ENCODE results near the gene CHST2.
A peak's percentile ranks its signal among the peaks of the same experiment; 100 is the strongest.

Gene CHST2

GRCh38 chr3:143099690-143100089 is 19.9 kb upstream of the CHST2 start:
- no peak for DNase-seq

DNA sequence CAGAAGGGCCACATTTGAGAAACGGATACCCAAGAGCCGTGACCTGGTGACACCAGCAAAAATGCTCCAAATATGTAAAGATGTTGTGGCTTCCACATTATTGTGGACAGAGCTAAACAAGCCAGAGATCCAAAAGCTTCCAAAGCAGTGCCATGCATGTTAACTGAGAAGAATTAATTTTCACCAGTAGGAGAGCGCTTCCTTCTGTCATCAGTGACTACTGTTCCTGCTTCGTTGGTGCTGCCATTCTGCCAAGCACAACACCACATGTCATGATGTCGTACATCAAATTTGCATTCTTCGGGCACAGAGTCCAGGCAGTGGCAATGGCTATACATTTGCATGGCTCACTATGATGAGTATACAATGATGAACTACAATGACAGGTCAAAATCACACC is 19.1 kb upstream of the CHST2 start:
- DNase-seq, result no peak

GRCh38 chr3:143101792-143102381 is 17.7 kb upstream of the CHST2 start:
- no peak for DNase-seq

DNA sequence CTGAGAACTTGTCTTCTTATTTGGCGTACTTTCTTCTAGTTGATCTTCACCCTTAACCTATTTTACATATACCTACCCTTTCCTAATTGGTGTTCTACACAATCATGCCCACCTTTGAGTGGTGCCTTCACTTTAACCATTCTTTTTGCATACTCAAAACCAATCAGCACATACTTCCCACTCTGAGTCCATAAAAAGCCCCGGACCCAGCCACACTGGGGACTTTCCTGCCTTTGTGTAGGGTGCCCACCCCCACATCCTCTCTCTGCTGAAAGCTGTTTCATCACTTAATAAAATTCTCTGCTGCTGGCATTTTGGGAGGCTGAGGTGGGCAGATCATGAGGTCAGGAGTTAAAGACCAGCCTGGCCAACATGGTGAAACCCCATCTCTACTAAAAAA is 15.9 kb upstream of the CHST2 start:
- no peak for DNase-seq

DNA sequence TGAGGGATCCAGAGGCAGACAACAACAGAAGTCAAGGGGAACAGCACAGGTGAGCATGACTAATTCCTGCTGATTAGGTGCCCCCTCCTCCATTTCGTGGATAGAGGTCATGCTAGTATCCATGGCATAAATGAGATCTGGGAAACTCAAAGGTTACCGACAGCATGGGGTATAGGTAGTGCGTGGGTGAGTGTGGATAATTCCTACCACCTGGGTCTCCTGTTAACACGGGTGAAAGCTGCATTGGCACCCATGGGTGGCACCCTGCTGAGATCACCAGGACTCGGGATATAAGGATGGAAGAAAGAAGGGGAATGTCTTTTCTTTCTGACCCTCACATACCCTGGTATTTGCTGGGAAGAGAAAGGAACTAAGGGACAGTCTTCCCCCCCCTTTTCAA is 14.4 kb upstream of the CHST2 start:
- DNase-seq, result no peak

- no peak for DNase-seq
Measured at GRCh38 chr3:143109861-143110260, 9.7 kb upstream of the CHST2 start.

DNA sequence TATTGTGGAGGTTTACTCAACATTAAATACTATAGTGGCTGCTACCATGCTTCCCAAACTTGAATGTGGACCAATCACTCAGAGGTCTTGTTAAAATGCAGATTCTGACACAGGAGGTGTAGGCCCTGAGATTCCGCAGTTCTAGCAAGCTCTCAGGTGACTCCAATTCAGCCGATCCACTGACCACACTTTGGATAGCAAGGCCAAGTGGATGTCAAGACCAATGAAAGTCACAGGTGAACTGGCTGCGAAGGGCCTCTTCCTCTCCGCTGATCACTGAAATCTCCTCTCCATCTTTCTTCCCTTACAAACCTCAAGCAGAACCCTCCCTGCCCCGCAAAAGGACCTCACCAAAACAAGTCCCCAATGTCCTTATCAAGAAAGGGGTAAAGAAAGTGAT is 9.2 kb upstream of the CHST2 start:
- no peak for DNase-seq

DNA sequence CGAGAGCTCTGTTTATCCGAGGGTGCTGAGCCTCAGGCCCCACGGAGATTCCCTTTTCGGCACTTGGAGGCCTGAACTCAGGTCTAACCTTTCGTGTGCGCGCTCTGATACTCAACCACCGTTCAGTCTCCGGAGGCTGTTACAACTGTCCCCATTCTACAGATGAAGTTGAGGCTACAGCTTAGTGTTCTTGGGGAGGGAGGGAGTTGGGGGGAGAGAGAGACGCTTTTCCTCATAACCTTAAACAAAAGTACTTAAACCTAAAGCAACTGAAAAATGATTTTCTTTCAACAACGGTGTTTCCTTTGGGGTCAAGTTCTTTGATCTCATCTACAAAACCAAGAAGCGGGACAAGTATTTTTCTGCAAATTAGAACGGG is 952 bp upstream of the CHST2 start:
- DNase-seq, result no peak

DNA sequence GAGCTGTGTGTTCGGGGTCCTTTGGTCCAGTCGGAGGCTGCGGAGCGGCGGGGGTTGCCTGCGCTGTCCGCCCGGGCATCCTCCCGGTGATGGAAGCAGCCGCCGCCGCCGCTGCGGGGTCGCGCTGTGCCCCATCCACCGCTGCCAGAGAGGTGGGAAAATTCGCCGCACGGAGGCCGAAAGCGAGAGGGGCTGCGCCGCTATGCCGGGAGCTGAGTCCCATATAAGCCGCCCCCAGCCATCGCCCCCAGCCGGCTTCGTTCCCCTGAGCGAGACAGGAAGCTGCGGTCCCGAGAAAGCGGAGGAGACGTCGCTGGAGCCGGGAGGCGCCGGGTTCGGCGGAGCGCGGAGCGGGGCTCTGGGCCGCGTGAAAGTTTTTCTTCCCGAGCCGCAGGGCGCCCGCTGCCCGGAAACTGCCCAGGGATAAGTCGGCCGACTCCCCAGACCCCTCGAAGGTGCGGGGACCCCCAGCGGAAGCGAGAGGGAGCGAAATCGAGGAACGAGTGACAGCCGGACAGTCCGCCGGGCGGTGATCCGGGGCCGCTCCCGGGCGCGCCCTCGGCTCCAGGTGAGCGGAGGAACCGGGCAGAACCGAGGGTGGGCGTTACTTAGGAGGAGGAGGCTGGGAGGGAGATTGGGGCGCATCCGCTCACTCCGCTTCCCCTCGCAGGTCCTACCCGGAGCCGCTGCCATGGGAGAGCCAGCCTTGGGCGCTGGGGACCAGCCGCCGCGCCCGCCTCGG is 574 bp downstream of the CHST2 start:
- no peak for DNase-seq

- DNase-seq, result peak; percentile 1
Measured at GRCh38 chr3:143120716-143121240, 1.2 kb downstream of the CHST2 start.

GRCh38 chr3:143121241-143122088 is 1.9 kb downstream of the CHST2 start:
- peak; percentile 6 for DNase-seq

GRCh38 chr3:143122089-143122430 is 2.5 kb downstream of the CHST2 start:
- DNase-seq, result no peak

DNA sequence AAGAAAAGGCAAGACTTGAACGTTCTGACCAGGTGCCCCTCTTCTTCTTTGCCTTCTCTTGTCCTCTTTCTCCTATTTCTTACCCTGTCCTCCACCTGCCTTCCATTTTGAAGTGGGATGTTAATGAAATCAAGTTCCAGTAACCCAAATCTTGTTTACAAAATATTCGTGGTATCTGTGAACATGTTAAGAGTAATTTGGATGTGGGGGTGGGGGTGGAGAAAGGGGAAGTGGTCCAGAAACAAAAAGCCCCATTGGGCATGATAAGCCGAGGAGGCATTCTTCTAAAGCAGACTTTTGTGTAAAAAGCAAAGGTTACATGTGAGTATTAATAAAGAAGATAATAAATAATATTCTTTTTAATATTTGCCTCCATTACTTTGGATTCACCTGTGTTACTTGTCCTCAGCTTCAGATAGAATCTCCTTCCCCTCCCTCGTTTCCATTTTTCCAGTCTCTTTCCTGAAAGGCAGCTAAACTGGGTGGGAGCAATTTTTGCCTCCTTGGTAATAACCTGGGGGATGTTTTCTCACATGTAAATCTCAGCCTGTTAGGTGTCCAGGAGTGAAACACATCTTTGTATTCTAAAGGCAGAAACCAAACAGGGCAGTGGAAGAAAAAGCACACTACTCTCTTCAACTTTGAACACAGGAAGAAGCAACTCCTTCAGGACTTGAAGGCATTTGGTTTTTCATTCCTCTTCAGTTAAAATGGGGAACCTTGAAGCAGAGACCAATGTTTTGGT is 3.2 kb downstream of the CHST2 start:
- no peak for DNase-seq

DNA sequence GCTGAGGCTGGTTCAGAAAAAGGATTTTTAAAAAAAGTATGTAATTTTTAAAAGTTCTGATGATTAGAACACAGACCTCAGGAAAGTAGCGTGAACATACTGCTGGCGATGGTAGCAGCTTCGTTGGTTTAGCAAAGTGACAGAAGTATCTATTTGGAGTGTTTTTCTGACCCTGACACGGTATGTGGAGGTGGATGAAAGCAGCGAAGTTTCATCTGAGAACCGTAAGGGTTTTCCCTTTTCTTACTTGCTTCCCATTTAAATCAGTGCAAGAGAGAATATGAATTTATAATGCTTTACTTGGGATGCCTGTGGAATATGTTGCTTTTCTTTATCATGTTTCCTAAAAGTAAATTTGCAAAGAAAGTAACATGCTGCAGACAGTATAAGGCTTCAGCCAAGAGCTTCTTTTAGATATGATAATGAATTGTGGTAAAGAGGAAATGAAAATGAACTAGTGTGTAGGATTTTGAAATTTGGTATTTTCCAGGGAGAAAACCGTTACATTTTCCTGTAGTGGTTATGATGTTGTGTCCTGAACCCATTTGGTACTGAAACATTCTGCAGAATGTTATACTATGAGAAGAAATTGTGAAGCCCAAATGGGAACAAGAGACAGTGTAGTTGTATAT is 3.9 kb downstream of the CHST2 start:
- no peak for DNase-seq

- no peak for DNase-seq
Measured at GRCh38 chr3:143124601-143125520, 5.3 kb downstream of the CHST2 start.

DNA sequence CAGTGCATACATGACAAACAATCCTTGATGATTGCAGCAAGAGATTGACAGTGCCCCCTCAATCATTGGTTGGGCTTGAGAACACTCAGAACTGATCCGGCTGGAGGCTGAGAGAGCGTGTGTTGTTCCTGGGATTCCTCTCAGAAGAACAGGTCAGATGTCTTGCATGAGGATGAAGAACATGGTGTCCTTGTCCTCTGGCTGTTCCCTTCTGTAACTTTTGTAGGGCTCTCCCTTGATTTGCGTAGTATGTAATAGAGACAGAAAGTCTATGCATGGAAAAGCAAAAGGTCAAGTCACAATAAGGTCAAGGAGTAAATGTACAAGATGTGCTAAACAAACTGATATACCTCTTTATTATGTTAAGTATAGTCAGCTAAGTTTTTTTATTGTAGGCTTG is 8.2 kb downstream of the CHST2 start:
- DNase-seq, result no peak

DNA sequence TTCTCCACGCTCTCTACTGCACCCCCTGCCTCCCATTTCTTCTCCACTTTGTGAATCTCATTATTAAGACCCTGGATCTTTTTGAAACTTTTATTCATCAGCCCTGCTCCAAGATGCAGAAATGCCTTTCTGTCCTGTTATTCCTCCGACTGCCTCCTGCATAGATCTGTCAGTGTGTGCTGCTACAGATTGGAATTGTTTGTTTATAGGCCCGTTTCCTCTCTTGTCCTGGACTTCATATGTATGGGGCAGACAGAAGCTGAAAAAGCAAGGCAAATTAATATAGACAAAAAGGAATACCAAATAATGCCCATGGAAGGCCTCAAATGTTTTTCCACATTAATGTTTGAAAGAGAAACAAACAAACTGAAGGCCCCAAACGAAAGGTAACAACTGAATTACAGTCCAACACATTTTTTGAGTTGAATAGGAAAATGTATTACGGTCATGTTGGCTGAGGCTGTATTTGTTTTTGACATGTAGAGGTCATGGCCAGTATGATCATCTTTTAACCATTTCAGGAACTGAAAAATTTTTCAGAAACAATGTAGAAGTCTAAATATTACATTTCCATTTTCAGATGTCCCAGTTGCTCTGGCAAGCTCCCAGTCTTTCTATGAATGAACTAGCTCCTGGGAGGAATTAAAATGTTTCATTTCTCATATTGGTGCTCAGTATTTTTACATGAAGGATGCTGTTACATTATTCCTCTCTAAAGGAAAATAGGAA is 8.8 kb downstream of the CHST2 start:
- no peak for DNase-seq

DNA sequence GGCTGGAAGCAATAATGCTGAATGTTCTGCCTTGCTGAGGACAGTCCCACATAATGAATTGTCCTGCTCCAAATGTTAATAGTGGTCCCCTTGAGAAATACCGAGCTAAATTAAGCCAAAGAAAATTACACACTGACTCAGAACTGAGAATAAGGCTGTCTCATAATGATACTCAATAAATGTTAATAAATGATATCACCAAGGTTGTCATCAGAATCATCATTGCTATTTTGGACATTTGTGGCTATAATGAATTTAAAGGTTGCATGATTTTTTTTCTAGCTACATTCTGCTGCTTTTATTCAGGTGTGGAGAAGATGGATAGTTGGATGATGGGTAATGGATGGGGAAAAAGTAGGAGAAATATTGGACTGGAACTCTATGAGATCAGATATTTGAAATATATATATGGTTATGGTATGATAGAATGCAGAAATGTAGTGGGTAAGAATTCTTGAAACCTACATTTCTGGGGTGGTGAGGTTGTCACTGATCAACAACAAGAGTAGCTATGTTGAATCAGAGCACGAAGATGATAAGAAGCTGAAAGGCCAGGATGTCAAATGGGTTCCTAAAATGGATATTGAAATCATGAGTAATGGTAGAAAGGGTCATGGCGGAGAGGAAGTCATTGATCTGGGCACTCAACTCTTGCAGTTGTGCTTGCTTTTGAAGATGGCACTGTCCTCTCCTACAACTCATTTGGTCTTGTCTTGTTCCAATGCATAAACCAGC is 12.8 kb downstream of the CHST2 start:
- DNase-seq, result no peak

DNA sequence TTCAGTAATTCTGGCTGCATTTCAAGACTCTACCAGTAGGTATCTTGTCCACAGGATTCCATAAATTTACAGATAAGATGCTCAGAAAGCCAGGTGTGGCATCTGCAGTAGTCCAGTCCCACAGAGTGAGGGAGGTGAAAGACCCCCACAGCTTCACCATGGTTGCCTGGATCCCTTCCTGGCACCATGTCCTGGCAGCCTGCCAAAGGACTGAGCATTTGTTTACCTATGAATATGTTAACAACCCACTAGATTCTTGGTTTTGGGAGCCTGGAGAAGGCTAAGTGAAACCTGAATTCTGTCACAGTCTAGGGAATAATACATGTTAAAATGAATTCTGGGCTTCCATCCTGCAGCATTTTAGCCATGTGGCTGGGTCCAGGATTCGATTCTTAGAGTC is 14.9 kb downstream of the CHST2 start:
- no peak for DNase-seq

- DNase-seq, result no peak
Measured at GRCh38 chr3:143135150-143135549, 15.6 kb downstream of the CHST2 start.

Data from T-helper 9 cell (primary cell).